Central memory CD8-positive, alpha-beta T cell (primary cell): ENCODE measurements around the gene DCUN1D4.
A peak's percentile ranks its signal among the peaks of the same experiment; 100 is the strongest.
"Not testable (repeated sequence)": the region's sequence is repeated elsewhere in the genome, so short reads cannot be mapped to it uniquely, and the experiment has no call there.

Source experiments
- ATAC-seq: fragments of 150-1000 bp; cut with Tn5 transposase; replicated peaks from 2 replicates; pipeline ENCODE4 v1.10.0; 2022; ENCODE audit warnings: mild to moderate bottlenecking, moderate FRiP score, moderate number of reproducible peaks; ENCODE audit not compliant: poor library complexity, severe bottlenecking; ENCODE audit errors: extremely low read depth
- DNase-seq, 2 donors: peaks; one replicate each; pipeline ENCODE4 v3.0.0; 2021; ENCODE audit warnings: low spot score in 2 of 2
- H3K27ac Mint-ChIP-seq: one replicate; pipeline ENCODE4 v1.8.0; 2022; ENCODE audit warnings: low read depth, mild to moderate bottlenecking, moderate library complexity, mixed read lengths
- H3K27me3 Mint-ChIP-seq: one replicate; pipeline ENCODE4 v1.8.0; 2022; ENCODE audit warnings: mixed read lengths
- H3K36me3 Mint-ChIP-seq: one replicate; pipeline ENCODE4 v1.8.0; 2022; ENCODE audit warnings: mild to moderate bottlenecking, moderate library complexity, mixed read lengths; ENCODE audit not compliant: insufficient read depth
- H3K4me1 Mint-ChIP-seq: one replicate; pipeline ENCODE4 v1.8.0; 2022; ENCODE audit warnings: mixed read lengths
- H3K4me3 Mint-ChIP-seq: one replicate; pipeline ENCODE4 v1.8.0; 2022; ENCODE audit warnings: mild to moderate bottlenecking, moderate library complexity, mixed read lengths
- H3K9me3 Mint-ChIP-seq: one replicate; pipeline ENCODE4 v1.8.0; 2022; ENCODE audit warnings: mixed read lengths

Gene DCUN1D4

DNA sequence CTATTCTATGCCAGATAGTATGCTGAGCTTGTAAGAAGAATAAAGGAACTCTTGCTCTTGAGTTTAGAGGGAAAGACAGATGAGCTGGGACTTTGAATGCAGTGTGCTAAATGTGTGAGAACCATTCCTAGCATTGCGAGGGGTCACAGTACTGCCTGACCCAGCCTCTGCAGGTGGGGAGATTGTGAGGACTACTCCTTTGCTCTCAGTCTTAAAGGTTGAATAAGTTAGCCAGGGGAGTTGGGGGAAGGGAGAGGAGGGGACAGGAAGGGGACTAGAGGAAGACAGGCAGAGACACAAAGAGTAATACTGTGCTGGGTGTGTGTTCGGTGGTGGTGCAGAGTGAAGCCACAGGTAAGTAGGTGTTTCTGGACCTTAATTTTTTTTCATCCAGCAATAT, 41.7 kb downstream of the DCUN1D4 start:
- no peak for DNase-seq
- Mint-ChIP-seq H3K4me1 (no peaks in the 10 kb centered on the region), H3K4me3 (no peak overlapping the region), H3K27ac (peak overlapping the region; percentile 33), H3K27me3 (no peaks in the 10 kb centered on the region), H3K36me3 (peaks cover 11% of the 10 kb centered on the region), H3K9me3 (no peaks in the 10 kb centered on the region)
- ATAC-seq = no peak

- DNase-seq (no peak), ATAC-seq (no peak)
- Mint-ChIP-seq H3K4me3 (no peak overlapping the region), H3K4me1 (no peaks in the 10 kb centered on the region), H3K27ac (peak overlapping the region; percentile 33), H3K36me3 (peaks cover 7% of the 10 kb centered on the region), H3K9me3 (no peaks in the 10 kb centered on the region), H3K27me3 (no peaks in the 10 kb centered on the region)
These were observed 42.4 kb downstream of the DCUN1D4 start for GRCh38 chr4:51885363-51885762.

DNA sequence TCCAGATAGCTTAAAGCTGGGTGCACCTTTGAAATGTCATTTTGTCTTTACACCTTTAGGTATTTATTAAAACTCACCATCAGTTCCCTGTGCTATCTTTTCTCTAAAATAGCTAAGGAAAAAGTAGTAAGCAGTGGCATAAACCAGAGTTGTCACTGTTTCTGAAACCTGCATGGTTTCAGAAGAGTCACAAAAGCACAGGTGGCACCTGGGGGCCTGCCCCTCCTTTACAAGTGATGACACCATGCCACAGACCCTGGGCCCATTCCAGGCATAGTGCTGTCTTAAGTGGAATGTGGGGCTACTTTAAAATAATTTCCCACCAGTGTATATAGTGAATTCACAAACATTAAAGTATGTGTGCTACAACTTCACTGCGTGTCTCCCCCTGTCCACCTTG, 47.8 kb downstream of the DCUN1D4 start:
- Mint-ChIP-seq H3K27ac (no peak overlapping the region), H3K4me1 (no peaks in the 10 kb centered on the region), H3K27me3 (no peaks in the 10 kb centered on the region), H3K9me3 (no peaks in the 10 kb centered on the region), H3K4me3 (no peak overlapping the region), H3K36me3 (peaks cover 4% of the 10 kb centered on the region)
- DNase-seq (no peak), ATAC-seq (no peak)

GRCh38 chr4:51893402-51893801, 50.4 kb downstream of the DCUN1D4 start:
- H3K27me3 Mint-ChIP-seq, H3K4me3 Mint-ChIP-seq, ATAC-seq, DNase-seq, H3K27ac Mint-ChIP-seq, H3K36me3 Mint-ChIP-seq, H3K4me1 Mint-ChIP-seq, H3K9me3 Mint-ChIP-seq: not testable (repeated sequence)

GRCh38 chr4:51894059-51894645, 51.2 kb downstream of the DCUN1D4 start:
- peaks cover 5% of the 10 kb centered on the region for H3K4me1 Mint-ChIP-seq
- no peaks in the 10 kb centered on the region for H3K27me3 Mint-ChIP-seq
- peaks cover 7% of the 10 kb centered on the region for H3K36me3 Mint-ChIP-seq
- no peak overlapping the region for H3K27ac Mint-ChIP-seq
- no peak for DNase-seq
- no peak overlapping the region for H3K4me3 Mint-ChIP-seq
- H3K9me3 Mint-ChIP-seq = no peaks in the 10 kb centered on the region
- no peak for ATAC-seq

GRCh38 chr4:51895158-51895557, 52.2 kb downstream of the DCUN1D4 start:
- Mint-ChIP-seq H3K27me3 (no peaks in the 10 kb centered on the region), H3K4me1 (peaks cover 5% of the 10 kb centered on the region), H3K27ac (no peak overlapping the region), H3K9me3 (no peaks in the 10 kb centered on the region), H3K36me3 (peaks cover 10% of the 10 kb centered on the region), H3K4me3 (no peak overlapping the region)
- no peak for ATAC-seq
- DNase-seq = no peak

- peak in 1 of 2 donors; percentile 21 for DNase-seq
- Mint-ChIP-seq H3K27ac (no peak overlapping the region), H3K4me1 (peaks cover 5% of the 10 kb centered on the region), H3K36me3 (peaks cover 10% of the 10 kb centered on the region), H3K4me3 (no peak overlapping the region), H3K27me3 (no peaks in the 10 kb centered on the region), H3K9me3 (no peaks in the 10 kb centered on the region)
- peak; percentile 82 for ATAC-seq
These were observed 53.0 kb downstream of the DCUN1D4 start for GRCh38 chr4:51895816-51896408.

GRCh38 chr4:51901363-51901762, 58.4 kb downstream of the DCUN1D4 start:
- Mint-ChIP-seq H3K4me3 (no peak overlapping the region), H3K27me3 (no peaks in the 10 kb centered on the region), H3K36me3 (peaks cover 17% of the 10 kb centered on the region), H3K27ac (peak overlapping the region; percentile 13), H3K4me1 (peaks cover 10% of the 10 kb centered on the region), H3K9me3 (no peaks in the 10 kb centered on the region)
- ATAC-seq (no peak), DNase-seq (no peak)

DNA sequence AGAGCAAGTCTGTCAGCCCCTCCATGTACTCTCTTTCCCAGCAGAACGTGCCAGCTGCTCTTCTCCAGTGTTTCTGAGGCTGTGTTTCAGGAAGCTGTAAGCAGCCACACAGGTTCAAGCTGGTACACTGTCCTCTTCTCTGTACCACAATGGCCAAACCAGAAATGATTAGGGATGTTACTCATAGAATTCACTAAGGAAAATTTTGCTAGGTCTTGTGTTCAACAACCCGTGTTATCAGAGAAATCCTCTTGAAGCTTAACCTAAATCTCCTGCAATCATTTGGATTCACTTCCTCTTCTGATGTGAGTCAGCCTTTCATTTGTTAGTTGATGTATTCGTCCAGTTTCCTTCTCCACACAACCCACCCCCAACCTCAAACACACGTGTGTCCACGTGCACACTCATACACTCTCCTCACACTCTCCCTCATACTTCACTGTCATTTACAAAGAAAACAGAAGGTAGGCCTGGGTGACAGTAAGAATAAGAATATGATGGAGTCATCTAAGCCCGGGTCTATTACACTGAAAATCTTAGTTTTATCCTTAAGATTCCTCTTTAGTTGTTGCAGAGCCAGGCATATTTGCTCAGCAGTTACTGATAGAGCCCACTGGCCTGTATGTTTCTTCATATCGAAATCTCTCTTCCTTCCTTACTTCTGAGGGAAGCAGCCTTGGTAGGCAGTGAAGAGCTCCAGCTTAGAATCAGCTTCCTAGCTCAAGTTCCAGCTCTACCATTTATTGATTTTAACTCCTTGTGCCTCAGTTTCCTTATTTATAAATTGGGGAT, 63.4 kb downstream of the DCUN1D4 start:
- H3K36me3 Mint-ChIP-seq = peaks cover 22% of the 10 kb centered on the region
- H3K4me3 Mint-ChIP-seq = no peak overlapping the region
- ATAC-seq (no peak), DNase-seq (no peak)
- peaks cover 8% of the 10 kb centered on the region for H3K4me1 Mint-ChIP-seq
- H3K27me3 Mint-ChIP-seq = no peaks in the 10 kb centered on the region
- H3K27ac Mint-ChIP-seq = no peak overlapping the region
- no peaks in the 10 kb centered on the region for H3K9me3 Mint-ChIP-seq

- Mint-ChIP-seq H3K9me3 (no peaks in the 10 kb centered on the region), H3K36me3 (peaks cover 24% of the 10 kb centered on the region), H3K27ac (no peak overlapping the region), H3K4me3 (no peak overlapping the region), H3K27me3 (no peaks in the 10 kb centered on the region), H3K4me1 (peaks cover 8% of the 10 kb centered on the region)
- ATAC-seq (no peak), DNase-seq (no peak)
These were observed 64.2 kb downstream of the DCUN1D4 start for GRCh38 chr4:51907006-51907669.

- H3K9me3 Mint-ChIP-seq = no peaks in the 10 kb centered on the region
- no peak for ATAC-seq
- peaks cover 8% of the 10 kb centered on the region for H3K4me1 Mint-ChIP-seq
- DNase-seq = no peak
- H3K27ac Mint-ChIP-seq = no peak overlapping the region
- H3K27me3 Mint-ChIP-seq = no peaks in the 10 kb centered on the region
- H3K4me3 Mint-ChIP-seq = no peak overlapping the region
- H3K36me3 Mint-ChIP-seq = peaks cover 29% of the 10 kb centered on the region
These were observed 66.3 kb downstream of the DCUN1D4 start for GRCh38 chr4:51909236-51909703.

DNA sequence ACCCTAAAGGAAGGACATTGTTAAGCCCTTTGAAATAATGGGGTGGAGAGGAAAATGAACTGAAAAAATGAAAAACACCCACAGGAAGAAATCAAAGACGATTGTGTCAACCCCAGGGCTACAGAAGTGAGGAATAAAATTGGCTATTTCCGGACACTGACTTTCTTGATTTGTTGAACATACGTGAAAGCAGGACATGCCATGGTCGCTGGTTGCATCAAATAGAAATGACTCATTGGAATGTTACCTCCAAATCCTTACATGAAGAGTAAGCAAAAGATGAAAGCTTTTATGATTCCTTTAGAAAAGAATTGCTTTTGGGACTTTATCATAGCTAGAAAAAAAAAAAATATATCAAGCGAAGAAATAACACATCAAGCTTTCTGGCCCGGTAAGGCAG, 75.3 kb downstream of the DCUN1D4 start:
- H3K27me3 Mint-ChIP-seq = no peaks in the 10 kb centered on the region
- ATAC-seq (no peak), DNase-seq (no peak)
- no peak overlapping the region for H3K27ac Mint-ChIP-seq
- H3K36me3 Mint-ChIP-seq = peaks cover 12% of the 10 kb centered on the region
- H3K4me1 Mint-ChIP-seq = no peaks in the 10 kb centered on the region
- no peaks in the 10 kb centered on the region for H3K9me3 Mint-ChIP-seq
- no peak overlapping the region for H3K4me3 Mint-ChIP-seq
